ENCODE data around the gene SLFN12.

DNA sequence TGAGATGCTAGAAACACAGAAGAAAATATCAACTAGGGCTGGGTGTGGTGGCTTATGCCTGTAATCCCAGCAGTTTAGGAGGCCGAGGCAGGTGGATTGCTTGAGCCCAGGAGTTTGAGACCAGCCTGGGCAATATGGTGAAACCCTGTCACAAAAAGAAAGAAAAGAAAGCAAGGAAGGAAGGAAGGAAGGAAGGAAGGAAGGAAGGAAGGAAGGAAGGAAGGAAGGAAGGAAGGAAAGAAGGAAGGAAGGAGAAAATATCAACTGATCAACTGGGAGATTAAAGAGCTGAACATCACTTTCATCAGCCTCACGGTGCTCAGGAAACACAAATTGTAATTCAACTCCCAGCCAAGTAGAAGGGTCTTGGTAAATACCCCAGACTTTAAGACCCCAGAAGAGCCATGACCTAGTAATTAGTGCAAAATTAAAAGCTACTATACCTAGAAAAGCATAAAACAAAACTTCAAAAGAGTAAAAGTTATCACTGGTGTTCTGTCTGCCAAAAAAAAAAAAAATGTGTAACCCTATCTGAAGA, 44.1 kb upstream of the SLFN12 start:
- TF ChIP-seq POLR2AphosphoS5 (IDR thresholded peaks at IDR 0.05; ENCODE audit: low read depth, low read length) (no peak), SIN3A (IDR thresholded peaks at IDR 0.05; ENCODE audit: borderline replicate concordance, insufficient read depth, low read length) (no peak)
